GM10266 (cell line): ENCODE data around the gene STH.
"Not testable (repeated sequence)": the region's sequence is repeated elsewhere in the genome, so short reads cannot be mapped to it uniquely, and the experiment has no call there.

Experiments used
- DNase-seq: peaks from one replicate; pipeline ENCODE4 v3.0.0; 2012; ENCODE audit errors: extremely low spot score
- TF ChIP-seq, protein P1 (sequence below): IDR thresholded peaks from 2 replicates; pipeline ENCODE4 v1.5.1; 2012; ENCODE audit warnings: mild to moderate bottlenecking, low read depth; ENCODE audit not compliant: control insufficient read depth, insufficient read depth; ENCODE audit errors: missing control alignments

STH gene

DNA sequence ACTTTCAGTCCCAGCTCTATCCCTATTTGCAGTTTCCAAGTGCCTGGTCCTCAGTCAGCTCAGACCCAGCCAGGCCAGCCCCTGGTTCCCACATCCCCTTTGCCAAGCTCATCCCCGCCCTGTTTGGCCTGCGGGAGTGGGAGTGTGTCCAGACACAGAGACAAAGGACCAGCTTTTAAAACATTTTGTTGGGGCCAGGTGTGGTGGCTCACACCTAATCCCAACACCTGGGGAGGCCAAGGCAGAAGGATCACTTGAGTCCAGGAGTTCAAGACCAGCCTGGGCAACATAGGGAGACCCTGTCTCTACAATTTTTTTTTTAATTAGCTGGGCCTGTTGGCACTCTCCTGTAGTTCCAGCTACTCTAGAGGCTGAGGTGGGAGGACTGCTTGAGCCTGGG lies 1.7 kb downstream of the STH start:
- no peak for DNase-seq
- TF ChIP-seq, protein P1, sequence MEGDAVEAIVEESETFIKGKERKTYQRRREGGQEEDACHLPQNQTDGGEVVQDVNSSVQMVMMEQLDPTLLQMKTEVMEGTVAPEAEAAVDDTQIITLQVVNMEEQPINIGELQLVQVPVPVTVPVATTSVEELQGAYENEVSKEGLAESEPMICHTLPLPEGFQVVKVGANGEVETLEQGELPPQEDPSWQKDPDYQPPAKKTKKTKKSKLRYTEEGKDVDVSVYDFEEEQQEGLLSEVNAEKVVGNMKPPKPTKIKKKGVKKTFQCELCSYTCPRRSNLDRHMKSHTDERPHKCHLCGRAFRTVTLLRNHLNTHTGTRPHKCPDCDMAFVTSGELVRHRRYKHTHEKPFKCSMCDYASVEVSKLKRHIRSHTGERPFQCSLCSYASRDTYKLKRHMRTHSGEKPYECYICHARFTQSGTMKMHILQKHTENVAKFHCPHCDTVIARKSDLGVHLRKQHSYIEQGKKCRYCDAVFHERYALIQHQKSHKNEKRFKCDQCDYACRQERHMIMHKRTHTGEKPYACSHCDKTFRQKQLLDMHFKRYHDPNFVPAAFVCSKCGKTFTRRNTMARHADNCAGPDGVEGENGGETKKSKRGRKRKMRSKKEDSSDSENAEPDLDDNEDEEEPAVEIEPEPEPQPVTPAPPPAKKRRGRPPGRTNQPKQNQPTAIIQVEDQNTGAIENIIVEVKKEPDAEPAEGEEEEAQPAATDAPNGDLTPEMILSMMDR: no peak

DNA sequence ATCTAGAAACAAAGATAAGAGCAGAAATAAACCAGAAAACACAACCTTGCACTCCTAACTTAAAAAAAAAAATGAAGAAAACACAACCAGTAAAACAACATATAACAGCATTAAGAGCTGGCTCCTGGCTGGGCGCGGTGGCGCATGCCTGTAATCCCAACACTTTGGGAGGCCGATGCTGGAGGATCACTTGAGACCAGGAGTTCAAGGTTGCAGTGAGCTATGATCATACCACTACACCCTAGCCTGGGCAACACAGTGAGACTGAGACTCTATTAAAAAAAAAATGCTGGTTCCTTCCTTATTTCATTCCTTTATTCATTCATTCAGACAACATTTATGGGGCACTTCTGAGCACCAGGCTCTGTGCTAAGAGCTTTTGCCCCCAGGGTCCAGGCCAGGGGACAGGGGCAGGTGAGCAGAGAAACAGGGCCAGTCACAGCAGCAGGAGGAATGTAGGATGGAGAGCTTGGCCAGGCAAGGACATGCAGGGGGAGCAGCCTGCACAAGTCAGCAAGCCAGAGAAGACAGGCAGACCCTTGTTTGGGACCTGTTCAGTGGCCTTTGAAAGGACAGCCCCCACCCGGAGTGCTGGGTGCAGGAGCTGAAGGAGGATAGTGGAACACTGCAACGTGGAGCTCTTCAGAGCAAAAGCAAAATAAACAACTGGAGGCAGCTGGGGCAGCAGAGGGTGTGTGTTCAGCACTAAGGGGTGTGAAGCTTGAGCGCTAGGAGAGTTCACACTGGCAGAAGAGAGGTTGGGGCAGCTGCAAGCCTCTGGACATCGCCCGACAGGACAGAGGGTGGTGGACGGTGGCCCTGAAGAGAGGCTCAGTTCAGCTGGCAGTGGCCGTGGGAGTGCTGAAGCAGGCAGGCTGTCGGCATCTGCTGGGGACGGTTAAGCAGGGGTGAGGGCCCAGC lies 2.6 kb downstream of the STH start:
- no peak for DNase-seq
- TF ChIP-seq, protein P1: no peak

DNA sequence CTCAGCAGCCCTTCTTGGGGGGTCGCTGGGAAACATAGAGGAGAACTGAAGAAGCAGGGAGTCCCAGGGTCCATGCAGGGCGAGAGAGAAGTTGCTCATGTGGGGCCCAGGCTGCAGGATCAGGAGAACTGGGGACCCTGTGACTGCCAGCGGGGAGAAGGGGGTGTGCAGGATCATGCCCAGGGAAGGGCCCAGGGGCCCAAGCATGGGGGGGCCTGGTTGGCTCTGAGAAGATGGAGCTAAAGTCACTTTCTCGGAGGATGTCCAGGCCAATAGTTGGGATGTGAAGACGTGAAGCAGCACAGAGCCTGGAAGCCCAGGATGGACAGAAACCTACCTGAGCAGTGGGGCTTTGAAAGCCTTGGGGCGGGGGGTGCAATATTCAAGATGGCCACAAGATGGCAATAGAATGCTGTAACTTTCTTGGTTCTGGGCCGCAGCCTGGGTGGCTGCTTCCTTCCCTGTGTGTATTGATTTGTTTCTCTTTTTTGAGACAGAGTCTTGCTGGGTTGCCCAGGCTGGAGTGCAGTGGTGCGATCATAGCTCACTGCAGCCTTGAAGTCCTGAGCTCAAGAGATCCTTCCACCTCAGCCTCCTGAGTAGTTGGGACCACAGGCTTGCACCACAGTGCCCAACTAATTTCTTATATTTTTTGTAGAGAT lies 3.4 kb downstream of the STH start:
- TF ChIP-seq, protein P1: peak; percentile 88
- peak; percentile 84 for DNase-seq

DNA sequence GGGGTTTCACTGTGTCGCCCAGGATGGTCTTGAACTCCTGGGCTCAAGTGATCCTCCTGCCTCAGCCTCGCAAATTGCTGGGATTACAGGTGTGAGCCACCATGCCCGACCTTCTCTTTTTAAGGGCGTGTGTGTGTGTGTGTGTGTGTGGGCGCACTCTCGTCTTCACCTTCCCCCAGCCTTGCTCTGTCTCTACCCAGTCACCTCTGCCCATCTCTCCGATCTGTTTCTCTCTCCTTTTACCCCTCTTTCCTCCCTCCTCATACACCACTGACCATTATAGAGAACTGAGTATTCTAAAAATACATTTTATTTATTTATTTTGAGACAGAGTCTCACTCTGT lies 3.9 kb downstream of the STH start:
- DNase-seq: no peak
- TF ChIP-seq, protein P1: no peak

DNA sequence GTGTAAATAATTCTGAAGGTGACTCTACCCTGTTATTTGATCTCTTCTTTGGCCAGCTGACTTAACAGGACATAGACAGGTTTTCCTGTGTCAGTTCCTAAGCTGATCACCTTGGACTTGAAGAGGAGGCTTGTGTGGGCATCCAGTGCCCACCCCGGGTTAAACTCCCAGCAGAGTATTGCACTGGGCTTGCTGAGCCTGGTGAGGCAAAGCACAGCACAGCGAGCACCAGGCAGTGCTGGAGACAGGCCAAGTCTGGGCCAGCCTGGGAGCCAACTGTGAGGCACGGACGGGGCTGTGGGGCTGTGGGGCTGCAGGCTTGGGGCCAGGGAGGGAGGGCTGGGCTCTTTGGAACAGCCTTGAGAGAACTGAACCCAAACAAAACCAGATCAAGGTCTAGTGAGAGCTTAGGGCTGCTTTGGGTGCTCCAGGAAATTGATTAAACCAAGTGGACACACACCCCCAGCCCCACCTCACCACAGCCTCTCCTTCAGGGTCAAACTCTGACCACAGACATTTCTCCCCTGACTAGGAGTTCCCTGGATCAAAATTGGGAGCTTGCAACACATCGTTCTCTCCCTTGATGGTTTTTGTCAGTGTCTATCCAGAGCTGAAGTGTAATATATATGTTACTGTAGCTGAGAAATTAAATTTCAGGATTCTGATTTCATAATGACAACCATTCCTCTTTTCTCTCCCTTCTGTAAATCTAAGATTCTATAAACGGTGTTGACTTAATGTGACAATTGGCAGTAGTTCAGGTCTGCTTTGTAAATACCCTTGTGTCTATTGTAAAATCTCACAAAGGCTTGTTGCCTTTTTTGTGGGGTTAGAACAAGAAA lies 5.1 kb downstream of the STH start:
- DNase-seq: no peak
- TF ChIP-seq, protein P1: no peak

DNA sequence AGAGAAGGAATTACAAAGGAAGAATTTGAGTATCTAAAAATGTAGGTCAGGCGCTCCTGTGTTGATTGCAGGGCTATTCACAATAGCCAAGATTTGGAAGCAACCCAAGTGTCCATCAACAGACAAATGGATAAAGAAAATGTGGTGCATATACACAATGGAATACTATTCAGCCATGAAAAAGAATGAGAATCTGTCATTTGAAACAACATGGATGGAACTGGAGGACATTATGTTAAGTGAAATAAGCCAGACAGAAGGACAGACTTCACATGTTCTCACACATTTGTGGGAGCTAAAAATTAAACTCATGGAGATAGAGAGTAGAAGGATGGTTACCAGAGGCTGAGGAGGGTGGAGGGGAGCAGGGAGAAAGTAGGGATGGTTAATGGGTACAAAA lies 7.0 kb downstream of the STH start:
- not testable (repeated sequence) for DNase-seq

DNA sequence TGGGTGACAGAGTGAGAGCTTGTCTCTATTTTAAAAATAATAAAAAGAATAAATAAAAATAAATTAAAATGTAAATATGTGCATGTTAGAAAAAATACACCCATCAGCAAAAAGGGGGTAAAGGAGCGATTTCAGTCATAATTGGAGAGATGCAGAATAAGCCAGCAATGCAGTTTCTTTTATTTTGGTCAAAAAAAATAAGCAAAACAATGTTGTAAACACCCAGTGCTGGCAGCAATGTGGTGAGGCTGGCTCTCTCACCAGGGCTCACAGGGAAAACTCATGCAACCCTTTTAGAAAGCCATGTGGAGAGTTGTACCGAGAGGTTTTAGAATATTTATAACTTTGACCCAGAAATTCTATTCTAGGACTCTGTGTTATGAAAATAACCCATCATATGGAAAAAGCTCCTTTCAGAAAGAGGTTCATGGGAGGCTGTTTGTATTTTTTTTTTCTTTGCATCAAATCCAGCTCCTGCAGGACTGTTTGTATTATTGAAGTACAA lies 8.5 kb downstream of the STH start:
- no peak for DNase-seq
- TF ChIP-seq, protein P1: no peak
